MV-4-11 (cell line): Measurements from ENCODE around the gene RNF208.
"Not testable (repeated sequence)": the region's sequence is repeated elsewhere in the genome, so short reads cannot be mapped to it uniquely, and the experiment has no call there.

Experiments
- DNase-seq: peaks from one replicate; lab custom pipeline; 2025; lab: John Stamatoyannopoulos, UW

The RNF208 gene

GRCh38 chr9:137240318-137240840 lies 18.3 kb upstream of the RNF208 start:
- peak; percentile 79 for DNase-seq

- DNase-seq: not testable (repeated sequence)
Observed at GRCh38 chr9:137239541-137240200, 17.6 kb upstream of the RNF208 start.

- DNase-seq: no peak
Observed at GRCh38 chr9:137237759-137238726, 16.0 kb upstream of the RNF208 start.

GRCh38 chr9:137236936-137237421 lies 14.9 kb upstream of the RNF208 start:
- DNase-seq: no peak

- DNase-seq: peak; percentile 75
Observed at GRCh38 chr9:137236238-137236935, 14.3 kb upstream of the RNF208 start.

- no peak for DNase-seq
Observed at GRCh38 chr9:137235424-137236237, 13.6 kb upstream of the RNF208 start.

- DNase-seq: no peak
Observed at GRCh38 chr9:137234758-137235423, 12.9 kb upstream of the RNF208 start.

- DNase-seq: no peak
Observed at GRCh38 chr9:137234055-137234697, 12.1 kb upstream of the RNF208 start.

- DNase-seq: no peak
Observed at GRCh38 chr9:137233143-137233980, 11.3 kb upstream of the RNF208 start.

GRCh38 chr9:137232510-137232909 lies 10.5 kb upstream of the RNF208 start:
- no peak for DNase-seq

- DNase-seq: no peak
Observed at GRCh38 chr9:137232101-137232500, 10.1 kb upstream of the RNF208 start.

GRCh38 chr9:137231372-137232039 lies 9.5 kb upstream of the RNF208 start:
- no peak for DNase-seq

- no peak for DNase-seq
Observed at GRCh38 chr9:137230705-137231371, 8.8 kb upstream of the RNF208 start, which contains the start of gene SLC34A3. Gene SLC34A3 (plus strand): TSS chr9:137230901. CDS start chr9:137231703, 802 bp downstream.

- no peak for DNase-seq
Observed at GRCh38 chr9:137229903-137230704, 8.1 kb upstream of the RNF208 start.

- no peak for DNase-seq
Observed at GRCh38 chr9:137228968-137229896, 7.2 kb upstream of the RNF208 start.

GRCh38 chr9:137228506-137228967 lies 6.5 kb upstream of the RNF208 start:
- no peak for DNase-seq
